Esophagus muscularis mucosa (tissue), 4 donors: ENCODE results near the gene SPTSSA. TPM values are rescaled to one million over a fixed set of nuclear protein-coding genes. Genes with fewer than 3 reads are reported as not detected.

Experiments used
- DNase-seq: peaks from one replicate; pipeline ENCODE4 v3.0.0-alpha.2; 2017; ENCODE audit errors: extremely low spot score
- H3K27ac ChIP-seq, 4 donors: fragments of 200-600 bp; sonication (generic); replicated peaks in 1 of 4; 1 replicate in 3 of 4; 2 replicates in 1 of 4; pipeline ENCODE4 v1.5.1; 2016 to 2019; ENCODE audit warnings: mild to moderate bottlenecking in 1 of 4
- H3K27me3 ChIP-seq, 4 donors: fragments of 200-600 bp; sonication (generic); one replicate each; pipeline versions ENCODE4 v1.5.1 to v1.6.0; 2016 to 2019
- H3K36me3 ChIP-seq, 4 donors: fragments of 200-600 bp; sonication (generic); one replicate each; pipeline ENCODE4 v1.5.1; 2016 to 2019
- H3K4me1 ChIP-seq, 4 donors: fragments of 200-600 bp; sonication (generic); one replicate each; pipeline ENCODE4 v1.5.1; 2016 to 2019
- H3K4me3 ChIP-seq, 4 donors: fragments of 200-600 bp; sonication (generic); 1 replicate in 2 of 4; 2 replicates in 2 of 4; pipeline ENCODE4 v1.5.1; 2016 to 2019; ENCODE audit warnings: mild to moderate bottlenecking in 4 of 4, moderate library complexity in 1 of 4
- H3K9me3 ChIP-seq, 4 donors: fragments of 200-600 bp; sonication (generic); 1 replicate in 3 of 4; 2 replicates in 1 of 4; pipeline ENCODE4 v1.5.1; 2016 to 2019
- EP300 ChIP-seq: sonication (generic); formaldehyde crosslinking; IDR thresholded peaks from one replicate; pipeline ENCODE4 v1.6.1; 2017; ENCODE audit warnings: antibody characterized with exemption
- POLR2A ChIP-seq: fragments of 450-650 bp; IDR thresholded peaks from one replicate; pipeline ENCODE4 v1.6.1; 2017; ENCODE audit warnings: antibody characterized with exemption, moderate library complexity, mild to moderate bottlenecking, low read depth
- POLR2AphosphoS5 ChIP-seq, 2 donors: sonication (generic); formaldehyde crosslinking; IDR thresholded peaks; one replicate each; pipeline ENCODE4 v1.6.1; 2017; ENCODE audit warnings: antibody characterized with exemption in 2 of 2
- WGBS: methylation state at CpG from one replicate; pipeline ENCODE4 v1.1.5; 2018; 5-methylcytosine and 5-hydroxymethylcytosine counted together
- intact Hi-C: fragments of 100-400 bp; cut with DNase I; formaldehyde crosslinking; loops from one replicate; pipeline ENCODE4 v1.15.1; 2023
- total RNA-seq, 4 donors: library from RNA; depleted of rRNA; stranded (reverse); fragments of >200 nt; gene quantifications; one replicate each; pipeline versions ENCODE4 v1.1.0 to v1.2.1, GENCODE V29; 2016
- TF ChIP-seq, protein P1 (sequence below), 3 experiments: fragments of 200-600 bp in 2 of 3; fragments of 450-650 bp in 1 of 3; sonication (generic) in 2 of 3; IDR thresholded peaks; one replicate each; pipeline ENCODE4 v1.5.1; 2017 to 2019; ENCODE audit warnings: antibody characterized with exemption in 3 of 3, mild to moderate bottlenecking in 2 of 3, moderate library complexity in 1 of 3

The SPTSSA gene
- total RNA-seq, 4 donors from 2014 or later = 21.2 to 26.2 (median 22.1) TPM

- Histone ChIP-seq H3K4me1 (peaks cover 4 to 24% (median 21%) of the 10 kb centered on the region in 4 donors), H3K36me3 (no peaks in the 10 kb centered on the region), H3K4me3 (no peak overlapping the region), H3K27me3 (no peaks in the 10 kb centered on the region), H3K27ac (peak overlapping the region; percentile 78 to 89 (median 84)), H3K9me3 (no peaks in the 10 kb centered on the region)
- DNase-seq = no peak
- TF ChIP-seq, protein P1, sequence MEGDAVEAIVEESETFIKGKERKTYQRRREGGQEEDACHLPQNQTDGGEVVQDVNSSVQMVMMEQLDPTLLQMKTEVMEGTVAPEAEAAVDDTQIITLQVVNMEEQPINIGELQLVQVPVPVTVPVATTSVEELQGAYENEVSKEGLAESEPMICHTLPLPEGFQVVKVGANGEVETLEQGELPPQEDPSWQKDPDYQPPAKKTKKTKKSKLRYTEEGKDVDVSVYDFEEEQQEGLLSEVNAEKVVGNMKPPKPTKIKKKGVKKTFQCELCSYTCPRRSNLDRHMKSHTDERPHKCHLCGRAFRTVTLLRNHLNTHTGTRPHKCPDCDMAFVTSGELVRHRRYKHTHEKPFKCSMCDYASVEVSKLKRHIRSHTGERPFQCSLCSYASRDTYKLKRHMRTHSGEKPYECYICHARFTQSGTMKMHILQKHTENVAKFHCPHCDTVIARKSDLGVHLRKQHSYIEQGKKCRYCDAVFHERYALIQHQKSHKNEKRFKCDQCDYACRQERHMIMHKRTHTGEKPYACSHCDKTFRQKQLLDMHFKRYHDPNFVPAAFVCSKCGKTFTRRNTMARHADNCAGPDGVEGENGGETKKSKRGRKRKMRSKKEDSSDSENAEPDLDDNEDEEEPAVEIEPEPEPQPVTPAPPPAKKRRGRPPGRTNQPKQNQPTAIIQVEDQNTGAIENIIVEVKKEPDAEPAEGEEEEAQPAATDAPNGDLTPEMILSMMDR (IDR thresholded peaks at IDR 0.05) = no peak
- TF ChIP-seq POLR2A (no peak), EP300 (no peak), POLR2AphosphoS5 (IDR thresholded peaks at IDR 0.05) (no peak)
- intact Hi-C loops = loop anchor here (2.0 to 10.0 kb wide), 2 partner anchors 33 to 131 kb away; partner anchors contain the start of gene SPTSSA
- 92% methylated on average over 9 of the region's 11 CpGs for whole genome bisulfite sequencing
These were observed 34.1 kb upstream of the SPTSSA start for GRCh38 chr14:34496007-34496678.

DNA sequence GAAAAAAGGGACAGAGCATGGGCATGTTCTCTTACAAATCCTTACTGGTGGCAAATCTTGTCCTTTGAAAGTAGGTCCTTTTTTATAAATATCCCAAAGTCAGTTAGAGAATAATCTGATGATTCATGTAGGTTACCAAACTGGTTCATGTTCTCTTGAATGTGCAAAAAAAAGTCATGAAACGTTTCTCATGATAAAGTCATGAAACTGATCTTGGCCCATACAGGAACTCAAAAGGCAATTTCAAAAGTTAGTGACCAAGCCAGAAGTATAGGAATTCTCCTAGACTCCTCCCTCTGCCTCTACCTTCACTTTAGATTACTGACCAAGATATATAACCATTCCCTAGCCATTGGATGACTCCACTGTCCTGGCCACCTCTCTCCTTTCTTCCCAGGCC is 27.3 kb upstream of the SPTSSA start:
- no peak for DNase-seq
- intact Hi-C loops = no loop called here
- Histone ChIP-seq H3K27me3 (no peaks in the 10 kb centered on the region), H3K36me3 (no peaks in the 10 kb centered on the region), H3K4me3 (no peak overlapping the region), H3K4me1 (no peaks in the 10 kb centered on the region), H3K9me3 (no peaks in the 10 kb centered on the region), H3K27ac (no peak overlapping the region)
- WGBS = 44% methylated on average over 1 of the region's 1 CpG
- TF ChIP-seq POLR2AphosphoS5 (IDR thresholded peaks at IDR 0.05) (no peak), POLR2A (no peak), EP300 (no peak)
- TF ChIP-seq, protein P1 (IDR thresholded peaks at IDR 0.05) = no peak

DNA sequence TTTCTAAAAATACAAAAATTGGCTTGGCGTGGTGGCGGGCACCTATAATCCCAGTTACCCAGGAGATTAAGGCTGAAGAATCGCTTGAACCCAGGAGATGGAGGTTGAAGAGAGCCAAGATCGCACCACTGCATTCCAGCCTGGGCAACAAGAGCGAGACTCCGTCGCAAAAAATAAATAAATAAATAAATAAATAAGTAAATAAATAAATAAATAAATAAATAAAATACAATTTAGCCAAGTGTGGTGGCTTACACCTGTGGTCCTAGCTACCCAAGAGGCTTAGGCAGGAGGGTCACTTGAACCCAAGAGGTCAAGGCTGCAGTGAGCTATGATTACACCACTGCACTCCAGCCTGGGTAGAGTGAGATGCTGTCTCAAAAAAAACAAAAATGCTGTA is 26.5 kb upstream of the SPTSSA start:
- no peaks in the 10 kb centered on the region for H3K9me3 ChIP-seq
- no peaks in the 10 kb centered on the region for H3K27me3 ChIP-seq
- H3K36me3 ChIP-seq = no peaks in the 10 kb centered on the region
- no peak for DNase-seq
- no peaks in the 10 kb centered on the region for H3K4me1 ChIP-seq
- no peak overlapping the region for H3K27ac ChIP-seq
- H3K4me3 ChIP-seq = no peak overlapping the region
- WGBS = 97% methylated on average over 7 of the region's 7 CpGs
- intact Hi-C loops = no loop called here
- no peak for TF ChIP-seq POLR2A
- TF ChIP-seq, protein P1 (IDR thresholded peaks at IDR 0.05) = no peak
- TF ChIP-seq POLR2AphosphoS5 (IDR thresholded peaks at IDR 0.05) = no peak
- no peak for TF ChIP-seq EP300

GRCh38 chr14:34484726-34485125 is 22.7 kb upstream of the SPTSSA start:
- Histone ChIP-seq H3K27me3 (no peaks in the 10 kb centered on the region), H3K36me3 (no peaks in the 10 kb centered on the region), H3K4me3 (no peak overlapping the region), H3K4me1 (no peaks in the 10 kb centered on the region), H3K27ac (no peak overlapping the region), H3K9me3 (no peaks in the 10 kb centered on the region)
- intact Hi-C loops = no loop called here
- 94% methylated on average over 1 of the region's 1 CpG for WGBS
- no peak for DNase-seq
- TF ChIP-seq EP300 = no peak
- no peak for TF ChIP-seq POLR2A
- TF ChIP-seq, protein P1 (IDR thresholded peaks at IDR 0.05) = no peak
- no peak for TF ChIP-seq POLR2AphosphoS5 (IDR thresholded peaks at IDR 0.05)

- Histone ChIP-seq H3K27ac (no peak overlapping the region), H3K27me3 (no peaks in the 10 kb centered on the region), H3K4me1 (no peaks in the 10 kb centered on the region), H3K36me3 (no peaks in the 10 kb centered on the region), H3K9me3 (no peaks in the 10 kb centered on the region), H3K4me3 (no peak overlapping the region)
- no peak for TF ChIP-seq POLR2A
- no peak for TF ChIP-seq EP300
- TF ChIP-seq, protein P1 (IDR thresholded peaks at IDR 0.05) = no peak
- no peak for TF ChIP-seq POLR2AphosphoS5 (IDR thresholded peaks at IDR 0.05)
- WGBS = 89% methylated on average over 2 of the region's 2 CpGs
- DNase-seq = no peak
- intact Hi-C loops = no loop called here
These were observed 20.4 kb upstream of the SPTSSA start for GRCh38 chr14:34482463-34482862.
